ENCODE data around the gene CDK3. TPM values are rescaled to one million over a fixed set of nuclear protein-coding genes. Genes with fewer than 3 reads are reported as not detected.
"Not testable (repeated sequence)": the region's sequence is repeated elsewhere in the genome, so short reads cannot be mapped to it uniquely, and the experiment has no call there.

The CDK3 gene
- total and polyA plus RNA-seq, 12 donors: 0.52 to 11.3 (median 1.5) TPM

GRCh38 chr17:76036497-76037261 lies 36.0 kb downstream of the CDK3 start:
- H3K27ac ChIP-seq: no peak overlapping the region
- intact Hi-C loops (cut with DNase I): no loop called here
- no peak overlapping the region for H3K4me3 ChIP-seq
- no peaks in the 10 kb centered on the region for H3K27me3 ChIP-seq
- H3K4me1 ChIP-seq: peaks cover 0 to 8% (median 0%) of the 10 kb centered on the region in 9 donors
- H3K36me3 ChIP-seq: peaks cover 0 to 45% (median 31%) of the 10 kb centered on the region in 9 donors
- ATAC-seq (peak in 5 of 8 donors; percentile 26 to 54 (median 35)), DNase-seq (no peak)
- WGBS, 2 donors: 47 to 50% methylated on average over 22 of the region's 22 CpGs
- TF ChIP-seq CTCF (IDR thresholded peaks at IDR 0.05): no peak
- H3K9me3 ChIP-seq: no peaks in the 10 kb centered on the region

GRCh38 chr17:76038050-76038449 lies 37.4 kb downstream of the CDK3 start:
- Histone ChIP-seq H3K27ac (no peak overlapping the region), H3K4me3 (no peak overlapping the region), H3K27me3 (no peaks in the 10 kb centered on the region), H3K4me1 (peaks cover 0 to 8% (median 0%) of the 10 kb centered on the region in 9 donors), H3K36me3 (peaks cover 4 to 58% (median 43%) of the 10 kb centered on the region in 9 donors), H3K9me3 (no peaks in the 10 kb centered on the region)
- ATAC-seq (no peak), DNase-seq (no peak)
- intact Hi-C loops (cut with DNase I): no loop called here
- no peak for TF ChIP-seq CTCF (IDR thresholded peaks at IDR 0.05)
- 84 to 85% methylated on average over 3 of the region's 3 CpGs for WGBS, 2 donors

GRCh38 chr17:76039121-76039520 lies 38.5 kb downstream of the CDK3 start:
- ATAC-seq: no peak
- Histone ChIP-seq H3K27me3 (no peaks in the 10 kb centered on the region), H3K27ac (no peak overlapping the region), H3K4me3 (no peak overlapping the region), H3K36me3 (peaks cover 4 to 69% (median 54%) of the 10 kb centered on the region in 9 donors), H3K9me3 (no peaks in the 10 kb centered on the region), H3K4me1 (peaks cover 0 to 8% (median 0%) of the 10 kb centered on the region in 9 donors)
- 71 to 77% methylated on average over 6 of the region's 6 CpGs for WGBS, 2 donors
- no peak for TF ChIP-seq CTCF (IDR thresholded peaks at IDR 0.05)
- intact Hi-C loops (cut with DNase I): no loop called here
- DNase-seq: no peak

- Histone ChIP-seq H3K9me3 (no peaks in the 10 kb centered on the region), H3K27me3 (no peaks in the 10 kb centered on the region), H3K36me3 (peaks cover 4 to 82% (median 67%) of the 10 kb centered on the region in 9 donors), H3K4me3 (no peak overlapping the region), H3K4me1 (peaks cover 0 to 8% (median 0%) of the 10 kb centered on the region in 9 donors), H3K27ac (no peak overlapping the region)
- ATAC-seq (no peak), DNase-seq (no peak)
- no peak for TF ChIP-seq CTCF (IDR thresholded peaks at IDR 0.05)
- 74 to 76% methylated on average over 6 of the region's 6 CpGs for WGBS, 2 donors
- intact Hi-C loops (cut with DNase I): no loop called here
These were observed 39.7 kb downstream of the CDK3 start for GRCh38 chr17:76040376-76040775.

GRCh38 chr17:76042868-76043267 lies 42.2 kb downstream of the CDK3 start:
- H3K9me3 ChIP-seq; H3K27ac ChIP-seq; H3K4me1 ChIP-seq; ATAC-seq; H3K27me3 ChIP-seq; H3K4me3 ChIP-seq; intact Hi-C loops (cut with DNase I); DNase-seq: not testable (repeated sequence)
- 97 to 98% methylated on average over 3 of the region's 3 CpGs for WGBS, 2 donors
- peaks cover 10 to 100% (median 92%) of the 10 kb centered on the region in 9 donors for H3K36me3 ChIP-seq

- H3K4me1 ChIP-seq; DNase-seq; H3K27ac ChIP-seq; ATAC-seq; H3K4me3 ChIP-seq; H3K9me3 ChIP-seq; intact Hi-C loops (cut with DNase I); H3K27me3 ChIP-seq: not testable (repeated sequence)
- 77 to 86% methylated on average over 11 of the region's 11 CpGs for WGBS, 2 donors
- H3K36me3 ChIP-seq: peaks cover 16 to 100% (median 97%) of the 10 kb centered on the region in 9 donors
These were observed 43.9 kb downstream of the CDK3 start for GRCh38 chr17:76044475-76045007.

Data from heart right ventricle (tissue), 16 donors.